ENCODE data around the gene POMGNT2. TPM values are rescaled to one million over a fixed set of nuclear protein-coding genes. Genes with fewer than 3 reads are reported as not detected.

The POMGNT2 gene
- total RNA-seq, 1 donor, result 10.1 TPM

- no peak overlapping the region for H2AFZ ChIP-seq (ENCODE audit: low read length)
- H3K27ac ChIP-seq (ENCODE audit: low read depth, low read length), result no peak overlapping the region
- H3K27me3 ChIP-seq (ENCODE audit: insufficient read depth, low read length), result no peaks in the 10 kb centered on the region
- H3K4me3 ChIP-seq (ENCODE audit: insufficient read depth, low read length), result no peak overlapping the region
- no peak overlapping the region for H3K4me2 ChIP-seq (ENCODE audit: insufficient read depth, low read length)
- DNase-seq (ENCODE audit: insufficient read length, low spot score, missing footprints), result no peak
- no peaks in the 10 kb centered on the region for H3K36me3 ChIP-seq (ENCODE audit: insufficient read depth, low read length)
- no peaks in the 10 kb centered on the region for H3K4me1 ChIP-seq (ENCODE audit: insufficient read depth, low read length)
- no peak for TF ChIP-seq CTCF (IDR thresholded peaks at IDR 0.05; ENCODE audit: extremely low read depth, low read depth, low read length)
- no peaks in the 10 kb centered on the region for H4K20me1 ChIP-seq (ENCODE audit: insufficient read depth, low read length)
- H3K79me2 ChIP-seq (ENCODE audit: insufficient read depth, low read length), result no peaks in the 10 kb centered on the region
- no peaks in the 10 kb centered on the region for H3K9me3 ChIP-seq (ENCODE audit: low read depth, low read length)
Measured at GRCh38 chr3:43063114-43063513, 42.8 kb downstream of the POMGNT2 start.

- Histone ChIP-seq H4K20me1 (ENCODE audit: insufficient read depth, low read length) (no peaks in the 10 kb centered on the region), H3K9me3 (ENCODE audit: low read depth, low read length) (no peaks in the 10 kb centered on the region), H3K36me3 (ENCODE audit: insufficient read depth, low read length) (no peaks in the 10 kb centered on the region), H3K79me2 (ENCODE audit: insufficient read depth, low read length) (no peaks in the 10 kb centered on the region), H3K27ac (ENCODE audit: low read depth, low read length) (no peak overlapping the region), H3K4me1 (ENCODE audit: insufficient read depth, low read length) (no peaks in the 10 kb centered on the region), H3K4me3 (ENCODE audit: insufficient read depth, low read length) (no peak overlapping the region), H3K4me2 (ENCODE audit: insufficient read depth, low read length) (no peak overlapping the region), H2AFZ (ENCODE audit: low read length) (no peak overlapping the region), H3K27me3 (ENCODE audit: insufficient read depth, low read length) (no peaks in the 10 kb centered on the region)
- no peak for TF ChIP-seq CTCF (IDR thresholded peaks at IDR 0.05; ENCODE audit: extremely low read depth, low read depth, low read length)
- no peak for DNase-seq (ENCODE audit: insufficient read length, low spot score, missing footprints)
Measured at GRCh38 chr3:43062564-43063040, 43.3 kb downstream of the POMGNT2 start.

- no peak for TF ChIP-seq CTCF (IDR thresholded peaks at IDR 0.05; ENCODE audit: extremely low read depth, low read depth, low read length)
- Histone ChIP-seq H2AFZ (ENCODE audit: low read length) (no peak overlapping the region), H3K4me1 (ENCODE audit: insufficient read depth, low read length) (no peaks in the 10 kb centered on the region), H3K4me3 (ENCODE audit: insufficient read depth, low read length) (no peak overlapping the region), H4K20me1 (ENCODE audit: insufficient read depth, low read length) (no peaks in the 10 kb centered on the region), H3K36me3 (ENCODE audit: insufficient read depth, low read length) (no peaks in the 10 kb centered on the region), H3K27me3 (ENCODE audit: insufficient read depth, low read length) (no peaks in the 10 kb centered on the region), H3K79me2 (ENCODE audit: insufficient read depth, low read length) (no peaks in the 10 kb centered on the region), H3K9me3 (ENCODE audit: low read depth, low read length) (no peaks in the 10 kb centered on the region), H3K4me2 (ENCODE audit: insufficient read depth, low read length) (no peak overlapping the region), H3K27ac (ENCODE audit: low read depth, low read length) (no peak overlapping the region)
- DNase-seq (ENCODE audit: insufficient read length, low spot score, missing footprints), result no peak
Measured at GRCh38 chr3:43062040-43062563, 43.8 kb downstream of the POMGNT2 start.

GRCh38 chr3:43061101-43061895, 44.6 kb downstream of the POMGNT2 start:
- no peak for TF ChIP-seq CTCF (IDR thresholded peaks at IDR 0.05; ENCODE audit: extremely low read depth, low read depth, low read length)
- DNase-seq (ENCODE audit: insufficient read length, low spot score, missing footprints), result no peak
- H3K79me2 ChIP-seq (ENCODE audit: insufficient read depth, low read length), result no peaks in the 10 kb centered on the region
- H3K9me3 ChIP-seq (ENCODE audit: low read depth, low read length), result no peaks in the 10 kb centered on the region
- H3K27me3 ChIP-seq (ENCODE audit: insufficient read depth, low read length), result no peaks in the 10 kb centered on the region
- H3K36me3 ChIP-seq (ENCODE audit: insufficient read depth, low read length), result no peaks in the 10 kb centered on the region
- H3K27ac ChIP-seq (ENCODE audit: low read depth, low read length), result no peak overlapping the region
- no peak overlapping the region for H3K4me3 ChIP-seq (ENCODE audit: insufficient read depth, low read length)
- no peaks in the 10 kb centered on the region for H3K4me1 ChIP-seq (ENCODE audit: insufficient read depth, low read length)
- no peak overlapping the region for H3K4me2 ChIP-seq (ENCODE audit: insufficient read depth, low read length)
- H2AFZ ChIP-seq (ENCODE audit: low read length), result no peak overlapping the region
- no peaks in the 10 kb centered on the region for H4K20me1 ChIP-seq (ENCODE audit: insufficient read depth, low read length)
